RWPE1 (cell line): ENCODE measurements around the gene CAPN12.
"Not testable (repeated sequence)": the region's sequence is repeated elsewhere in the genome, so short reads cannot be mapped to it uniquely, and the experiment has no call there.

Experiments
- CTCF ChIA-PET: fragments of 350-600 bp; sonication (Branson Sonifier 250); formaldehyde crosslinking; extraction: SDS; loops from one replicate; lab custom pipeline; 2021; lab: Yijun Ruan, JAX
- POLR2A ChIA-PET: fragments of 400-600 bp; formaldehyde crosslinking; extraction: SDS; loops from one replicate; lab custom pipeline; 2020; ENCODE audit warnings: antibody characterized with exemption; ENCODE audit not compliant: low non-redundant PET; lab: Yijun Ruan, JAX
- DNase-seq: peaks from one replicate; pipeline ENCODE4 v3.0.0; 2012; ENCODE audit warnings: low spot score
- H3K27ac ChIP-seq: fragments of 450-650 bp; 2 replicates; pipeline ENCODE4 v1.5.1; 2017
- CTCF ChIP-seq: fragments of 450-650 bp; conservative IDR thresholded peaks from 2 replicates; pipeline ENCODE4 v1.5.1; 2017; ENCODE audit warnings: low read depth, mild to moderate bottlenecking

The CAPN12 gene

GRCh38 chr19:38780443-38780842 is 36.2 kb upstream of the CAPN12 start:
- no peak for DNase-seq
- TF ChIP-seq CTCF: no peak
- CTCF ChIA-PET: no interaction called here
- POLR2A ChIA-PET: no interaction called here
- H3K27ac ChIP-seq: no peak overlapping the region

- POLR2A ChIA-PET: no interaction called here
- CTCF ChIA-PET: interaction anchor here (1.0 kb wide), 1 partner anchor 9 kb away, joined by 4 read pairs; no protein-coding TSS in a partner anchor
- no peak for TF ChIP-seq CTCF
- no peak for DNase-seq
- no peak overlapping the region for H3K27ac ChIP-seq
Observed at GRCh38 chr19:38778733-38779132, 34.5 kb upstream of the CAPN12 start.

GRCh38 chr19:38774181-38774950 is 30.1 kb upstream of the CAPN12 start:
- peak overlapping the region; percentile 84 for H3K27ac ChIP-seq
- CTCF ChIA-PET: interaction anchor here (0.6 to 1.0 kb wide), 2 partner anchors 12 to 64 kb away, joined by 3 to 4 read pairs; no protein-coding TSS in a partner anchor
- POLR2A ChIA-PET: no interaction called here
- no peak for TF ChIP-seq CTCF
- no peak for DNase-seq

GRCh38 chr19:38773469-38774177 is 29.3 kb upstream of the CAPN12 start, which contains the start of gene LGALS7:
Gene LGALS7 (minus strand): TSS chr19:38773517. CDS start chr19:38773492, 25 bp downstream.
- ChIA-PET CTCF (no interaction called here), POLR2A (no interaction called here)
- H3K27ac ChIP-seq: peak within 1 kb of the TSS; percentile 84
- no peak for DNase-seq
- no peak for TF ChIP-seq CTCF

GRCh38 chr19:38771569-38771968 is 27.3 kb upstream of the CAPN12 start:
- POLR2A ChIA-PET, CTCF ChIA-PET, H3K27ac ChIP-seq, DNase-seq: not testable (repeated sequence)

GRCh38 chr19:38770949-38771275 is 26.6 kb upstream of the CAPN12 start:
- DNase-seq, POLR2A ChIA-PET, CTCF ChIA-PET, H3K27ac ChIP-seq: not testable (repeated sequence)

- CTCF ChIA-PET: interaction anchor here (0.7 to 1.4 kb wide), 5 partner anchors 9 to 301 kb away, joined by 3 to 6 read pairs (median 4); partner anchors contain the start of gene ECH1
- POLR2A ChIA-PET: not testable (repeated sequence)
Observed at GRCh38 chr19:38770228-38770948, 26.1 kb upstream of the CAPN12 start.

More at GRCh38 chr19:38770228-38770948, 26.1 kb upstream of the CAPN12 start:
- DNase-seq, H3K27ac ChIP-seq: not testable (repeated sequence)
